ENCODE data around the gene ESRRA. TPM values are rescaled to one million over a fixed set of nuclear protein-coding genes. Genes with fewer than 3 reads are reported as not detected.

Gene ESRRA
- total and polyA plus RNA-seq, 2 of the 13 experiments (the other 11 are each of a cell fraction or from before 2014, with no cell fraction given): 18.1 to 36.3 TPM

- TF ChIP-seq UBTF (CRISPR knock-in tag; IDR thresholded peaks at IDR 0.05) (peak; percentile 73), EED (CRISPR knock-in tag; IDR thresholded peaks at IDR 0.05) (0 out of 2 replicates have a peak, but pooled peaks have one; percentile 31), ZNF724P (CRISPR knock-in tag; IDR thresholded peaks at IDR 0.05; ENCODE audit: borderline replicate concordance) (peak; percentile 34; the same call in 1 of the 2 replicates), HNF4A (CRISPR knock-in tag; IDR thresholded peaks at IDR 0.05) (peak; percentile 16; the same call in 1 of the 2 replicates), ZNF225 (CRISPR knock-in tag; IDR thresholded peaks at IDR 0.05) (peak; percentile 71; the same call in 1 of the 2 replicates), ZNF10 (CRISPR knock-in tag; IDR thresholded peaks at IDR 0.05; ENCODE audit: borderline replicate concordance, low read depth) (no peak), ZNF619 (CRISPR knock-in tag; IDR thresholded peaks at IDR 0.05) (peak; percentile 63; the same call in 1 of the 2 replicates), NR2C2 (CRISPR knock-in tag; IDR thresholded peaks at IDR 0.05; ENCODE audit: borderline replicate concordance) (no peak), TFDP2 (CRISPR knock-in tag; IDR thresholded peaks at IDR 0.05) (0 out of 2 replicates have a peak, but pooled peaks have one; percentile 22), TSC22D2 (CRISPR knock-in tag; IDR thresholded peaks at IDR 0.05; ENCODE audit: borderline replicate concordance) (no peak), ZNF589 (CRISPR knock-in tag; conservative IDR thresholded peaks at IDR 0.05) (0 out of 2 replicates have a peak, but pooled peaks have one; percentile 37), SMARCE1 (IDR thresholded peaks at IDR 0.05; ENCODE audit: borderline replicate concordance) (no peak), TBL1XR1 (IDR thresholded peaks at IDR 0.05; ENCODE audit: borderline replicate concordance, low read length, partially characterized antibody) (no peak), ZNF572 (CRISPR knock-in tag; IDR thresholded peaks at IDR 0.05) (no peak), ELF3 (CRISPR knock-in tag; IDR thresholded peaks at IDR 0.05) (peak; percentile 37; the same call in 1 of the 2 replicates), HNRNPL (IDR thresholded peaks at IDR 0.05; ENCODE audit: low read depth, low read length) (peak; percentile 76), MNT (IDR thresholded peaks at IDR 0.05) (no peak), ZBTB25 (CRISPR knock-in tag; IDR thresholded peaks at IDR 0.05) (no peak), YY1 (IDR thresholded peaks at IDR 0.05; ENCODE audit: insufficient read depth, insufficient replicate concordance, low read depth, low read length) (peak; percentile 84), XBP1 (CRISPR knock-in tag; IDR thresholded peaks at IDR 0.05) (no peak), ETV6 (CRISPR knock-in tag; conservative IDR thresholded peaks at IDR 0.05) (no peak), SCMH1 (CRISPR knock-in tag; IDR thresholded peaks at IDR 0.05; ENCODE audit: borderline replicate concordance) (no peak)
Measured at GRCh38 chr11:64358907-64359711, 53.8 kb downstream of the ESRRA start, which contains the start of gene RPS6KA4 (continued).
